A549 (cell line): ENCODE results near the gene BUD23. TPM values are rescaled to one million over a fixed set of nuclear protein-coding genes. Genes with fewer than 3 reads are reported as not detected.
A peak's percentile ranks its signal among the peaks of the same experiment; 100 is the strongest.

ENCODE experiments used
- ATAC-seq, 2 experiments: fragments of 200-7000 bp in 1 of 2; fragments of >200 bp in 1 of 2; cut with Nextera tagmentation in 1 of 2; cut with Tn5 transposase in 1 of 2; 3 replicates each; pipeline versions ENCODE4 v1.8.0 to v1.9.1; 2018 to 2020; ENCODE audit warnings: mild to moderate bottlenecking in 1 of 2, moderate library complexity in 1 of 2
- CTCF ChIA-PET: fragments of 300-600 bp; sonication (Branson Sonifier 250); formaldehyde crosslinking; extraction: SDS; loops from one replicate; lab custom pipeline; 2021; ENCODE audit warnings: antibody characterized with exemption, inconsistent platforms; lab: Yijun Ruan, JAX
- POLR2A ChIA-PET: fragments of 350-600 bp; formaldehyde crosslinking; extraction: SDS; loops from one replicate; lab custom pipeline; 2021; ENCODE audit warnings: antibody characterized with exemption, inconsistent platforms; lab: Yijun Ruan, JAX
- DNase-seq, 2 experiments: peaks; one replicate each; pipeline versions ENCODE4 v3.0.0 to v3.0.0-alpha.2; 2011 to 2016; ENCODE audit warnings: low read depth in 1 of 2, low spot score in 1 of 2
- FAIRE-seq: peaks from 2 replicates; lab custom pipeline; 2011; peaks lifted over from hg19 to GRCh38; lab: Jason Lieb, UNC
- H3K27ac ChIP-seq, 2 experiments: fragments of >200 bp; sonication (Bioruptor Twin); formaldehyde crosslinking; 3 replicates each; pipeline ENCODE4 v1.5.1; 2016 to 2017
- H3K4me1 ChIP-seq: fragments of >200 bp; sonication (Bioruptor Twin); formaldehyde crosslinking; 3 replicates; pipeline ENCODE4 v1.6.1; 2016
- H3K4me2 ChIP-seq: fragments of >200 bp; sonication (Bioruptor Twin); formaldehyde crosslinking; 3 replicates; pipeline ENCODE4 v1.6.1; 2016
- H3K4me3 ChIP-seq: fragments of >200 bp; sonication (Bioruptor Twin); formaldehyde crosslinking; 3 replicates; pipeline ENCODE4 v1.5.1; 2016
- H3K9me3 ChIP-seq: fragments of >200 bp; sonication (Bioruptor Twin); formaldehyde crosslinking; 3 replicates; pipeline ENCODE4 v1.6.1; 2016
- CBX8 ChIP-seq: fragments of 200-600 bp; sonication (generic); IDR thresholded peaks from 2 replicates; pipeline ENCODE4 v1.6.1; 2016
- CHD2 ChIP-seq: fragments of 150-350 bp; IDR thresholded peaks from 2 replicates; pipeline ENCODE4 v1.6.1; 2014; ENCODE audit warnings: low read length; ENCODE audit not compliant: partially characterized antibody
- EHF ChIP-seq: fragments of 250-450 bp; sonication (Bioruptor Pico); IDR thresholded peaks from 2 replicates; pipeline ENCODE4 v1.5.0; 2020; ENCODE audit warnings: mild to moderate bottlenecking
- FOSL2 ChIP-seq, 2 experiments: fragments of 450-650 bp in 1 of 2; fragments of >200 bp in 1 of 2; sonication (Bioruptor Twin) in 1 of 2; formaldehyde crosslinking; IDR thresholded peaks; 2 replicates each; pipeline versions ENCODE4 v1.5.0 to v1.6.1; 2016 to 2020; ENCODE audit warnings: mild to moderate bottlenecking in 1 of 2, moderate library complexity in 1 of 2
- HDAC2 ChIP-seq: fragments of 200-600 bp; sonication (generic); IDR thresholded peaks from 2 replicates; pipeline ENCODE4 v1.6.1; 2016
- HEYL ChIP-seq: fragments of 250-450 bp; sonication (Bioruptor Pico); IDR thresholded peaks from 2 replicates; pipeline ENCODE4 v1.8.0; 2021; ENCODE audit warnings: mild to moderate bottlenecking, moderate library complexity
- HOXB13 ChIP-seq: fragments of 250-450 bp; sonication (Bioruptor Pico); IDR thresholded peaks from 2 replicates; pipeline ENCODE4 v1.5.0; 2020; ENCODE audit warnings: low read depth, mild to moderate bottlenecking, moderate library complexity
- JUN ChIP-seq, 2 experiments: fragments of >200 bp; sonication (Bioruptor Twin); formaldehyde crosslinking; IDR thresholded peaks; 2 replicates in 1 of 2; 3 replicates in 1 of 2; pipeline ENCODE4 v1.6.1; 2016 to 2017
- JUNB ChIP-seq: fragments of >200 bp; sonication (Bioruptor Twin); formaldehyde crosslinking; IDR thresholded peaks from 2 replicates; pipeline ENCODE4 v1.6.1; 2016
- KDM5A ChIP-seq: fragments of 200-600 bp; sonication (generic); IDR thresholded peaks from 2 replicates; pipeline ENCODE4 v1.6.1; 2016; ENCODE audit warnings: antibody characterized with exemption, mild to moderate bottlenecking
- MYC ChIP-seq: IDR thresholded peaks from 2 replicates; pipeline ENCODE4 v1.6.1; 2012; ENCODE audit warnings: mild to moderate bottlenecking, inconsistent platforms, low read length, improper control_type of control experiment, borderline replicate concordance
- POLR2A ChIP-seq: IDR thresholded peaks from 2 replicates; pipeline ENCODE4 v1.6.1; 2012; ENCODE audit warnings: mild to moderate bottlenecking, low read length
- RAD21 ChIP-seq, 2 experiments: fragments of >200 bp in 1 of 2; sonication (Bioruptor Twin) in 1 of 2; formaldehyde crosslinking in 1 of 2; IDR thresholded peaks in 1 of 2; conservative IDR thresholded peaks in 1 of 2; 2 replicates in 1 of 2; 3 replicates in 1 of 2; pipeline ENCODE4 v1.6.1; 2012 to 2018; ENCODE audit warnings: inconsistent platforms in 1 of 2
- SMC3 ChIP-seq: fragments of >200 bp; sonication (Bioruptor Twin); formaldehyde crosslinking; IDR thresholded peaks from 3 replicates; pipeline ENCODE4 v1.6.1; 2018; ENCODE audit warnings: inconsistent platforms
- SREBF2 ChIP-seq: fragments of 450-650 bp; IDR thresholded peaks from 2 replicates; pipeline ENCODE4 v1.6.1; 2014; ENCODE audit warnings: mild to moderate bottlenecking, moderate library complexity
- TP53 ChIP-seq: fragments of 250-450 bp; sonication (Bioruptor Pico); IDR thresholded peaks from 2 replicates; pipeline ENCODE4 v1.5.0; 2021; ENCODE audit warnings: mild to moderate bottlenecking, moderate library complexity
- ZFP36 ChIP-seq: fragments of 450-650 bp; IDR thresholded peaks from 2 replicates; pipeline ENCODE4 v1.6.1; 2014; ENCODE audit warnings: borderline replicate concordance; ENCODE audit not compliant: partially characterized antibody
- WGBS: methylation state at CpG from one replicate; pipeline ENCODE4 v1.1.6; 2017; ENCODE audit errors: missing lambda C conversion rate; 5-methylcytosine and 5-hydroxymethylcytosine counted together
- polyA plus RNA-seq, 4 experiments: library from polyadenylated mRNA; depleted of rRNA in 3 of 4; stranded (reverse); fragments of >200 nt; fragmentation: RNase III in 1 of 4; extraction: RNeasy Plus Mini Kit Qiagen cat#74134 plus additional on column Dnase treatment in 1 of 4; gene quantifications; 2 replicates in 3 of 4; 3 replicates in 1 of 4; pipeline ENCODE4 v1.2.3, GENCODE V29; 2011 to 2017
- TF ChIP-seq, protein P1 (sequence below): fragments of >200 bp; sonication (Bioruptor Twin); formaldehyde crosslinking; IDR thresholded peaks from 3 replicates; pipeline ENCODE4 v1.5.1; 2016
- TF ChIP-seq, protein P2 (sequence below): IDR thresholded peaks from 2 replicates; pipeline ENCODE4 v1.6.1; 2012; ENCODE audit warnings: low read depth, borderline replicate concordance

The BUD23 gene
- polyA plus RNA-seq, 2 of the 4 experiments (the other 2 are of a cell fraction), result 134 to 161 TPM

DNA sequence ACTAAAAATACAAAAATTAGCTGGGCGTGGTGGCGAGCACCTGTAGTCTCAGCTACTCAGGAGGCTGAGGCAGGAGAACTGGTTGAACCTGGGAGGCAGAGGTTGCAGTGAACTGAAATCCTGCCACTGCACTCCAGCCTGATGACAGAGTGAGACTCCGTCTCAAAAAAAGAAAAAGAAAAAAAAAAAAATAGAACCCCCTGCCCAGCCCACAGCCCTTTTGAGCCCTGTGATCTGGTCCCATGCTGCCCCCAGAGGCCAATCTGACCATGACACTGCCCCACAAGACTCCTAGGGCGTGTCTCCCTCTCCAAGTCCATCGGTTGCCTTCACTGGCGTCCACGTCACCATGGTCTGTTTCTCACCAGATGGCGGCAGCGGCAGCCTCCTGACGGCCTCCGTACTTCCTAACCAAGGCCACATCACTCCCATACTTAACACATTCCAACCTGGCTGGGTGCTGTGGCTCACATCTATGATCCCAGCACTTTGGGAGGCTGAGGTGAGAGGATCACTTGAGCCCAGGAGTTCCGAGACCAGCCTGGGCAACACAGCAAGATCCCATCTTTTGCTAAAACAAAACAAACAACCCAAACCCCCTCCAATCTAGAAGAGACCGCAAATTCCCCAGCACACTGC, 18.1 kb downstream of the BUD23 start (continued):
- TF ChIP-seq FOSL2 (IDR thresholded peaks at IDR 0.05) (no peak), FOSL2 (CRISPR knock-in tag; IDR thresholded peaks at IDR 0.05) (peak; percentile 9; the same call in 1 of the 2 replicates), POLR2A (no peak), HDAC2 (no peak), SMC3 (peak; percentile 54; the same call in 2 of the 3 replicates), RAD21 (conservative IDR thresholded peaks at IDR 0.05 in 1 of 2, IDR thresholded peaks at IDR 0.05 in 1 of 2) (peak; percentile 53 to 70; a peak in 4 of 5 replicates), HOXB13 (CRISPR knock-in tag) (peak; percentile 21; the same call in 1 of the 2 replicates), SREBF2 (no peak), JUN (IDR thresholded peaks at IDR 0.05) (peak in 1 of 2 experiments; percentile 14; a peak in 2 of 5 replicates)
- TF ChIP-seq, protein P1, sequence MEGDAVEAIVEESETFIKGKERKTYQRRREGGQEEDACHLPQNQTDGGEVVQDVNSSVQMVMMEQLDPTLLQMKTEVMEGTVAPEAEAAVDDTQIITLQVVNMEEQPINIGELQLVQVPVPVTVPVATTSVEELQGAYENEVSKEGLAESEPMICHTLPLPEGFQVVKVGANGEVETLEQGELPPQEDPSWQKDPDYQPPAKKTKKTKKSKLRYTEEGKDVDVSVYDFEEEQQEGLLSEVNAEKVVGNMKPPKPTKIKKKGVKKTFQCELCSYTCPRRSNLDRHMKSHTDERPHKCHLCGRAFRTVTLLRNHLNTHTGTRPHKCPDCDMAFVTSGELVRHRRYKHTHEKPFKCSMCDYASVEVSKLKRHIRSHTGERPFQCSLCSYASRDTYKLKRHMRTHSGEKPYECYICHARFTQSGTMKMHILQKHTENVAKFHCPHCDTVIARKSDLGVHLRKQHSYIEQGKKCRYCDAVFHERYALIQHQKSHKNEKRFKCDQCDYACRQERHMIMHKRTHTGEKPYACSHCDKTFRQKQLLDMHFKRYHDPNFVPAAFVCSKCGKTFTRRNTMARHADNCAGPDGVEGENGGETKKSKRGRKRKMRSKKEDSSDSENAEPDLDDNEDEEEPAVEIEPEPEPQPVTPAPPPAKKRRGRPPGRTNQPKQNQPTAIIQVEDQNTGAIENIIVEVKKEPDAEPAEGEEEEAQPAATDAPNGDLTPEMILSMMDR, result peak; percentile 55

DNA sequence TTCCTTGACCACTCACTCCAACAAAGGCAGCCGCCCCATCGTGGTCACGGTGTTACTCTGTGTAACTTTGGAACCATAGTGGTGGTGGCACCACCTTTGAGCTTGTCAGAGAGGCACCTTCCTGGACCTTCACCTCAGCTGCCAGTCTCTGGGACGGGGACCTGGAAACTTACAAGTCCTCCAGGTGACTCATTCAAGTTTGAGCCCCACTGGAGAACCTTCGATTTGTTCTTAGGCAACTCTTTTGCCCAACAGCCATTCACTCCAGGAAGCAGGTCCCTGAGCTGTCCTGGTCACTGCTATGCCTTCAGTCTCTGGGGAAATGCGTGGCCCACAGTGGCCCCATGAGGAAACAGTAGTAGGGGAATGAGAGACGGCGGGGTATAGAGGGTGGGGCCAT, 18.8 kb downstream of the BUD23 start:
- H3K9me3 ChIP-seq, result no peaks in the 10 kb centered on the region
- H3K4me3 ChIP-seq, result no peak overlapping the region; the same call in 2 of the 3 replicates
- TF ChIP-seq, protein P2, sequence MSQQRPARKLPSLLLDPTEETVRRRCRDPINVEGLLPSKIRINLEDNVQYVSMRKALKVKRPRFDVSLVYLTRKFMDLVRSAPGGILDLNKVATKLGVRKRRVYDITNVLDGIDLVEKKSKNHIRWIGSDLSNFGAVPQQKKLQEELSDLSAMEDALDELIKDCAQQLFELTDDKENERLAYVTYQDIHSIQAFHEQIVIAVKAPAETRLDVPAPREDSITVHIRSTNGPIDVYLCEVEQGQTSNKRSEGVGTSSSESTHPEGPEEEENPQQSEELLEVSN, result no peak
- no peak for TF ChIP-seq HEYL (CRISPR knock-in tag)
- no peak for TF ChIP-seq FOSL2 (IDR thresholded peaks at IDR 0.05)
- peak; percentile 26 for TF ChIP-seq FOSL2 (CRISPR knock-in tag; IDR thresholded peaks at IDR 0.05)
- TF ChIP-seq, all 56 proteins: peak for 1
- 66% methylated on average over 8 of the region's 8 CpGs for WGBS
- CTCF ChIA-PET, result interaction anchor here (0.9 to 10.0 kb wide), 12 partner anchors 11 to 95 kb away, joined by 3 to 139 read pairs (median 13); partner anchors contain the start of genes STX1A and VPS37D
- ATAC-seq, result no peak
- Histone ChIP-seq H3K27ac (peak overlapping the region; percentile 99 to 100), H3K4me1 (peaks cover 82% of the 10 kb centered on the region), H3K4me2 (peak overlapping the region; percentile 90)
- FAIRE-seq, result no peak
- peak in 1 of 2 experiments; percentile 58 for DNase-seq
- POLR2A ChIA-PET, result interaction anchor here (0.9 to 2.2 kb wide), 3 partner anchors 11 to 15 kb away, joined by 3 to 8 read pairs (median 6); no protein-coding TSS in a partner anchor

DNA sequence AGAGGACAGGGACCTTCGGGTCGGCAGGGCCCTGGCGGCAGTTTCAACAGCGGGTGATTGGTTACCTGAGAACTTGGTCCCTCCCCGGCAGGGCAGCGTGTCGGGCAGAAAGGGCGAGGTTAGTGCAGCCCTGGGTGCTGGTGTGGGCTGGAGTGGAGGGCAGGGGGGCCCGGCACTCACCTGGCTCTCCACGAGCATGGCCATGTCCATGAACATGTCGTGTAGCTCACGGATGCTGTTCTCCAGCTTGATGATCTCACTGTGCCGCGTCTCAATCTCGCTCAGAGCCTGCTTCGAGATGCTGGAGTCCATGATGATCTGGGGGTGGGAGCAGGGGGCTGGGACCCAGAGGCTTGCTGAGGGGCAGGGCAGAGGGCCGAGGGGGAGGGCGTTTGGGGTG, 19.3 kb downstream of the BUD23 start:
- ATAC-seq, result no peak
- Histone ChIP-seq H3K4me2 (peak overlapping the region; percentile 90), H3K4me3 (no peak overlapping the region; the same call in 2 of the 3 replicates), H3K27ac (peak overlapping the region; percentile 99 to 100), H3K4me1 (peaks cover 85% of the 10 kb centered on the region), H3K9me3 (no peaks in the 10 kb centered on the region)
- no peak for FAIRE-seq
- ChIA-PET CTCF (interaction anchor here (0.9 to 10.0 kb wide), 11 partner anchors 11 to 96 kb away, joined by 3 to 139 read pairs (median 19); partner anchors contain the start of genes STX1A and VPS37D), POLR2A (interaction anchor here (0.9 to 2.2 kb wide), 2 partner anchors 12 to 13 kb away, joined by 6 to 8 read pairs; no protein-coding TSS in a partner anchor)
- 91% methylated on average over 12 of the region's 18 CpGs for WGBS
- TF ChIP-seq JUNB (no peak), SMC3 (no peak), EHF (no peak), POLR2A (no peak), CHD2 (no peak), TP53 (CRISPR knock-in tag) (no peak), KDM5A (no peak), ZFP36 (no peak), CBX8 (no peak), MYC (no peak)
- TF ChIP-seq, protein P1, result no peak
- TF ChIP-seq, protein P2, result no peak
- DNase-seq, result no peak
